KBM-7 (cell line): ENCODE results near the gene BTBD9.

Experiments used
- DNase-seq: peaks from one replicate; pipeline ENCODE4 v3.0.0-alpha.2; 2015
- in situ Hi-C: fragments of 300-500 bp; cut with MboI; formaldehyde crosslinking; loops from 2 replicates; pipeline ENCODE4 v1.14.3; 2020; ENCODE audit warnings: low sequenced_read_pairs, low pct_unique_long_range_greater_than_20kb, mixed read lengths

The BTBD9 gene

GRCh38 chr6:38573801-38574395 is 65.8 kb downstream of the BTBD9 start:
- in situ Hi-C loops: no loop called here
- DNase-seq: no peak

- in situ Hi-C loops: no loop called here
- DNase-seq: peak; percentile 10
These were observed 67.4 kb downstream of the BTBD9 start for GRCh38 chr6:38572186-38572813.

GRCh38 chr6:38571721-38572120 is 68.0 kb downstream of the BTBD9 start:
- no peak for DNase-seq
- in situ Hi-C loops: no loop called here

- DNase-seq: peak; percentile 20
- in situ Hi-C loops: no loop called here
These were observed 69.0 kb downstream of the BTBD9 start for GRCh38 chr6:38570750-38571149.

- in situ Hi-C loops: no loop called here
- peak; percentile 9 for DNase-seq
These were observed 72.3 kb downstream of the BTBD9 start for GRCh38 chr6:38567436-38567835.

DNA sequence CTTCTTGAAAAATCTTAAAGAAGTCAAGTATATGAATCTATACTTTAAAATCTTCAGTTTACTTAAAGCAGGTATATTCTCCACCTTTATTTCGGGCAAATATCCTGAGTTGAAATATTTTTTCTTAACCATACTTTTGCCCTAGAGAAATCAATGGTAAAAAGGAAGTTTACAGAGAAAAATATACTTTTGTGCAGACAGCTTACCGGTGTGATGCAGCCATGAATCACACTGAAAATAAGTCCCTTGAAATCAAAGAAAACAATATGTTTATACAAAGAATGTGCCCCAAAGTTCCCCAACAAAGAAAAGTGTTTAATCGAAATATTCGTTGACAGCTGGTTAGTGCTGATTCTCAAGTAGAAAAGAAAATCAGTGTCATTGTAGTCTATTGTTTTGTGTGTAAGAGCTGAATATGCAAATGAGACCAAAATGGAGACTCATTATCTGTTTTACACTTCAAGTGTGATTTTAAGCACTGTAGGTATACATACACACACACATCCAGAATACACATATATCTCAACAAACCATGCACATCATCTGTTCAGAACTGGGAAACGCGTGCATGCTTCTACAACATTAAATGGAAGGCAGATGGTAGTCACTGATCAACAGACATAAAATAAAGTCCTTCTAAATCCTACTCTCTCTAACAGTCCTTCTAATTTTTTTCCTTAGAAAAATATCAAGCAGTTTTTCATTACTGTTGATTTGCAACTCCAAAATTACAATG is 73.3 kb downstream of the BTBD9 start:
- no peak for DNase-seq
- in situ Hi-C loops: no loop called here

GRCh38 chr6:38564301-38564700 is 75.4 kb downstream of the BTBD9 start:
- in situ Hi-C loops: no loop called here
- DNase-seq: no peak

DNA sequence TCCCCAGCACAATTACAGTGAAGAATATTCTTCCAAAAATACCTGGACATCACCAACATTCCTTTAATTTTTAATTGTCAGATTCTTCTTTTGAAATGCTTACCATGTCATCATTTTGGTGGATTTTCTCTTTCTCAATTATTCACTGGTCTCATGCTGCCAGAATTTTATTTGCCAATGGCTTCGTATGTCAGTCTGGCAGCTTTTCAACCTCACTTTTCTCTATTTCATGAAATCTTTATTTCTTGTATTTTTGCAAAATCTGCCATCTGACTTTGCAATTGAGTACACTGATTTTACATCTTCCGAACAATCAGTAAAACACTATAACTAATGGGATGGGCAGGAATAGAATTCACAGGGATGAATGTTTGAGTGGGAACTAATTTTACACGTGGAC is 84.1 kb downstream of the BTBD9 start:
- in situ Hi-C loops: no loop called here
- DNase-seq: no peak

- no peak for DNase-seq
- in situ Hi-C loops: no loop called here
These were observed 84.9 kb downstream of the BTBD9 start for GRCh38 chr6:38554700-38555413.

DNA sequence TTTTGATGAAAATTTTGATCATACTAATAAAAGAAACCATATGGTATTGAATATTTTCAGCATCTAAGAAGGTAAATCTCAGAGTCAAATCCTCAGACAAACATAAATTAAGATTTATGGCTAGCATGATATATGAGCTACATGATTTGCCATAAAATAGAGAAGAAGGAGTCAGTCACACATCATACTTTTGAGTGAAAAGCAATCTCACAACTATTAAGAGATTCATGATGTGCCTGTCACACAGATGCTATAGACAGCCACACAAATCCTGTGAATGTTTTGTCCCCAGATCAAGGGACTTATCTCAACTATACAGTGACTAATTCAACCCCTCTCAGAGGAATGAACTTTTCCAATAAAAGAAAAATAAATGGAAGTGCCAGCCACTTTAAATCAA is 85.7 kb downstream of the BTBD9 start:
- no peak for DNase-seq
- in situ Hi-C loops: no loop called here

- peak; percentile 86 for DNase-seq
- in situ Hi-C loops: no loop called here
These were observed 87.6 kb downstream of the BTBD9 start for GRCh38 chr6:38552121-38552520.

DNA sequence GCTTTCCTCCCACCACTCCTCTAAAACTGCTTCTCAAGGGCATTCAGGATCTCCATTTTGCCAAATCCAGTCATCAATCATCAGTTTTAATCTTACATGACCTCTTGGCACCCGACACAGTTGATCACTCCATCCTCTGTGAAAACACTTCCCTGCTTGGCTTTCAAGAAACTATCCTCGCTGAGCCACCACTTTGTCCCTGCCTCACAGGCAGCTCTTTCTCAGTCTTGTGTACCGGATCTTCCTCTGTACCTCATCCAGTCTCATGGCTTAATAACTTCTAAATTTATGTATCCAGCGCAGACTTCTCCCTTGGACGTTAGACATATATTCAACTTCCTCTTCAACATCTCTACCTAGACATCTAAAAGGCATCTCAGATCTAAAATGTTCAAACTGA is 89.9 kb downstream of the BTBD9 start:
- in situ Hi-C loops: no loop called here

DNA sequence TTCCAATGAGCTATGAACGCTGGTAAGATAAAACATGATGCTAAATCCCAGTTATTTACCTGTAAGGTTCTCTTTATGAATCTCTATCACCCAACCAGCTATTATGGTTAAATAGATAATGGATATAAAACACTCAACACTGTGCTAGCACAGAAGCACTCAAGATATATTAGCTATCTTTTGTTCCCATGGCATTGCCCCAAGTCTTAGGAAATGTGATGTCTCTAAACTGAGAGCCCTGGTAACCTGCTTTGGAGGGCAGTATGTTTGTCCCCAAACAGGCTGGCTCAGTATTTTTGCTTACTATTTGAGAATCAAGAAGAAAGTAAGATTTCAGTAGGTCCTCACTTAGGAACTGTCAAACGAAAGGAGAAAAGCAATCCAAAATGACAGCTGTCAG is 90.5 kb downstream of the BTBD9 start:
- in situ Hi-C loops: no loop called here
- DNase-seq: no peak

More for the DNA sequence above, 89.9 kb downstream of the BTBD9 start:
- DNase-seq: no peak

DNA sequence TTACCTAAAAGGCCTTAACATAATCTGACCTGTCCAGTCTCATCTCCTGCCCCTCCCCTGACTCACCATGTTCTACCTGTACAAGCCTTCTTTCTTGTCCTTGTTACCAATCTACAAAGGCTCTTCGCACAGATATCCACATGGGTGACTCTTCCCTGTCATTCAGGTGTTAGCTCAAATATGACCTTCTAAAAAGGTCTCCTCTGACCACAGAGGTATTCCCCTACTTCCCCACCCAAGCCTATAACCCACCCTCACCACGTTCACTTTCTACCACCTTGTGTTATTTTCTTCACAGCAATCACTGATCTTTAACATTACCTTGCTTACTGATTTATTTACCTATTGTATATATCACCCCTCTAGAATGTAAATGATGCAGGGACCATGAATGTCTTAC is 96.7 kb downstream of the BTBD9 start:
- in situ Hi-C loops: no loop called here
- DNase-seq: no peak

- DNase-seq: no peak
- in situ Hi-C loops: no loop called here
These were observed 97.7 kb downstream of the BTBD9 start for GRCh38 chr6:38542031-38542430.

DNA sequence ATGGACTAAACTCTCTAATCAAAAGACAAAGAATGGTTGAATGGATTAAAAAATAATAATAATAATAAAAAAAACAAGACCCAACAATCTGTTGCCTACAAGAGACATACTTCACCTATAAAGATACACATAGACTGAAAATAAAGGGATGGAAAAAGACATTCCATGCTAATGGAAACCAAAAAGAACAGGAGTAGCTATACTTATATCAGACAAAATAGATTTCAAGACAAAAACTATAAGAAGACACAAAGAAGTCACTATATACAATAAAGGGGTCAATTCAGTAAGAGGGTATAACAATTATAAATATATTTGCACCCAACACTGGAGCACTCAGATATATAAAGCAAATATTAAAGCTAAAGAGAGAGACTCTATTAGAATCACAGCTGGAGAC is 106.7 kb downstream of the BTBD9 start:
- DNase-seq: no peak
- in situ Hi-C loops: no loop called here

DNA sequence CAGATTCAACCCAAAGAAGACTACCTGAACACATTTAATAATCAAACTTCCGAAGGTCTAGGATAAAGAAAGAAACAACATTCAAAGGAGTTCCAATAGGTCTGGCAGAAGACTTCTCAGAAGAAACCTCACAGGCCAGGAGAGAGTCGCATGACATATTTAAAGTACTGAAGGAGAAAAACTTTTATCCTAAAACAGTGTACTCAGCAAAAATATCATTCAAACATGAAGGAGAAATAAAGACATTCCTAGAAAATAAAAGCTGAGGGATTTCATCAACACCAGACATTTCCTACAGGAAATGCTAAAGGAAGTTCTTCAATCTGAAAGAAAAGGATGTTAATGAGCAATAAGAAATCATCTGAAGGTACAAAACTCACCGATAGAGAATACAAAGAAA is 108.6 kb downstream of the BTBD9 start:
- DNase-seq: no peak
- in situ Hi-C loops: no loop called here

DNA sequence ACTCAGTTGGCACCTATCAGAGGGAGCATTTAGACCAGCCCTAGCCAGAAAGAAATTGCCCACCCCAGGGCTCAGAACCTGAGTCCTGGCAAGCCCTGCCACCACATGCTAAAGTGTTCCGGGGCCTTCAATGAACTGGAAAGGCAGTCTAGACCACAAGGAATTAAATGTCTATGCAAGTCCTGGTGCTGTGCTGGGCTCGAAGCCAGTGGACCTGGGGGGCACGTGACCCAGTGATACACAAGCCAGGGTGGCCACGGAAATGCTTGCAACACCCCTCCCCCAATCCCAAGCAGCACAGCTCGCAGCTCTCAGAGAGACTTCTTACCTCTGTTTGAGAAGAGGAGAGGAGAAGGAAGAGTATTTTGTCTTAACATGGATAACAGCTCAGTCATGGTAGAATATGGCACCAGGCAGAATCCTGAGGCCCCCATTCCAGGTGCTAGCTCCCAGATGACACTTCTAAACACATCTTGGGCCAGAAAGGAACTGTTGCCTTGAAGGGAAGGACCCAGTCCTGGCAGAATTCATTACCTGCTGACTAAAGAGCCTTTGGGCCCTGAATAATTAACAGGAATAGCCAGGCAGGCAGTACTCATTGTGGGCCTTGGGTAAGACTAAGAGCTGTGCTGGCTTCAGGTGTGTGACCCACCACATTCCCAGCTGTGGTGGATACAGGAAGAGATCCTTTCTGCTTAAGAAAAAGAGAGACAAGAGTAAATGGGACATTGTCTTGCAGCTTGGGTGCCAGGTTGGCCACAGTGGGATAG is 111.3 kb downstream of the BTBD9 start:
- in situ Hi-C loops: no loop called here
- DNase-seq: no peak

DNA sequence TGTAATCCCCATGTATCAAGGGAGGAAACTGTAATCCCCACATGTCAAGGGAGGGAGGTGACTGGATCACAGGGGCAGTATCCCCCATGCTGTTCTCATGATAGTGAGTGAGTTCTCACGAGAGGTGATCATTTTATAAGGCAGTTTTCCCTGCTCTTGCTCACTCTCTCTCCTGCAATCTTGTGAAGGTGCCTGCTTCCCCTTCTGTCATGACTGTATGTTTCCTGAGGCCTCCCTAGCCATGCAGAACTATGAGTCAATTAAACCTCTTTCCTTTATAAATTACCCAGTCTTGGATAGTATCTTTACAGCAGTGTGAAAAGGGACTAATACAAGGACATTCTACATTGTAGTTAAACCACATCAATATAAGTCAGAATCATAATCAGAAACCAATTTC is 112.4 kb downstream of the BTBD9 start:
- in situ Hi-C loops: no loop called here
- DNase-seq: no peak
